GM18508 (cell line): ENCODE results near the gene SLCO2A1.

Experiments
- ATAC-seq: cut with Tn5 transposase; IDR thresholded peaks from one replicate; pipeline ENCODE4 v1.9.1; 2021; ENCODE audit warnings: moderate number of reproducible peaks; ENCODE audit not compliant: insufficient read depth, unreplicated experiment

The SLCO2A1 gene

DNA sequence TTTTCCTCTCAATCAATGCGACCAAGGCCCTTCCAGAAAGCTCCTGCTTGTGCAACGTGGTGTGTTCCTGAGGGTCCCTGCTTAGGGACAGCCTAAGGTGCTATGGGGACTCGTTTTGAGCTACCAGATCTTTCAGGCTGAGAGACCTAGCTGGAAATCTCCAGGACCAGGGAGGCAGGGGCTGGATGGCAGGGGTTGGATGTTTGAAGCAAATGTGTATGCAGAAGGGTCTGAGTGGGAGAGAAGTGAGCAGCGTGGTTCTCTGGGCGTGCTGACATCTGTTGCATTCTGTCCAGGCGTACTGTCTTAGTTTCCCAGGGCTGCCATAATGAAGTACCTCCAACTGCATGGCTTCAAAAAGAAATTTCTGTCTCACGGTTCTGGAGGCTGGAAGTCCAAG lies 31.7 kb upstream of the SLCO2A1 start:
- no peak for ATAC-seq

DNA sequence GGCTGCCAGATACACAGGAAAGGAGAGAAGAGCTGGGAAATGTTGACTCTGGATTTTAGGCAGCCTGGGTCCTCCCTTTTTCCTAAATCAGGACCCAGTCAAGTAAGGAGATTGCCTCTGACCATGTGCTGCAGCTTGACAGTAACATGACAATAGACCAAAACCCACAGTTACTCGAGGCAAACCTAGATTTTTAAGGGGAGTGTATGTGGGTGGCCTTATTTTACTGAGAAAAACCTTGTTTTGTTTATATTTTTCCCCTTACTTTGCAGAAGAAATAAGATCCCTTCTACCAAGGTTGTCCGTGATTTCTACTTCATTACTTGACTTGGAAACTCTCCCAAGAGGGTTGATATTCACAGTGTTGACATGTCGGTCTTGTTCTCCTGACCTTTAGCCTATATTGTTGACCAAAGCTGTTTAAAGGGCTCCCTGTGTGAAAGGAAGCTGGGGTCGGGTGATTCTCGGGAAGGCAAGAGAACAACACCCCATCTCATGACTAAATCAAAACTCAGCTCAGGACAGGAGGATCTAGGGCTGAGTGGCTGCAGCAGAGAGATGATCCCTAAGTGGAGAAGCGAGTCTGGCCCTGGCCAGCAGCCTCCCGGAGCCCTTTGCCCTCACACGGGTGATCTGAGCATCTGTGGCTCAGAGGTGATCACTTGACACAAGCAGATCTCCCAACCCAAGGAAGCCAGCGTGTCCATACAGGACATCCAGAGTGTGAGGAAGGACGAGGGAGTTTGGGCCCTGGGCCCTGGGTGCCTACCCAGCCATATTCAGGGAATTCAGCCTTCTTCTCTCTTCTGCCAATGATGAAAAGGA lies 31.0 kb upstream of the SLCO2A1 start:
- no peak for ATAC-seq

GRCh38 chr3:134059671-134060560 lies 30.2 kb upstream of the SLCO2A1 start:
- ATAC-seq = no peak

DNA sequence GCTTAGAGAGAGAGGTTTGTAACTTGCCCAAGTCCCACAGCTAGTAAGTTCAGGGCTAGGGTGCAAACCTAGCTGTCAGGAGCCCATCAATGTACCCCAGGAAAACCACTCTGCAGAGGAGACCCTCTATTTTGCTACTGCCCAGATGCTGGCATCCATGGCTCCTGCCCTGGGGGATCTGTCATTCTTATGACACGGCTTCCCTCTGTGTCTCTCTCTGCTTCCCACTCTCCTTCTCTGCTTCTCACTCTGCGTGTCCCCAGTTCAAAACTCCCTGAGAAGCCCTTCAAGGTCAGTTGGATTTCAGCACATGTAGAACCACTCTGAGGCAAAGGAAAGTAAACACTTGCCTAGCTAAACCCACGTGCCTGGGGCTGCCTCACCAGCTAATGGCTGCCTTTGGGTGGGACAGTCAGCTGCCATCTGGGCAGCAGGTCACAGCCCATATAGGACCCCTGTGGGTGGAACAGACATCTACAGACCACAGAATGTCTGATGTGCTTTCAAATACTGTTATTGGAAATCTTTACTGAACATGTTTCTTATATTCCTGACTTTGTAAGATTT lies 29.4 kb upstream of the SLCO2A1 start:
- ATAC-seq = no peak

DNA sequence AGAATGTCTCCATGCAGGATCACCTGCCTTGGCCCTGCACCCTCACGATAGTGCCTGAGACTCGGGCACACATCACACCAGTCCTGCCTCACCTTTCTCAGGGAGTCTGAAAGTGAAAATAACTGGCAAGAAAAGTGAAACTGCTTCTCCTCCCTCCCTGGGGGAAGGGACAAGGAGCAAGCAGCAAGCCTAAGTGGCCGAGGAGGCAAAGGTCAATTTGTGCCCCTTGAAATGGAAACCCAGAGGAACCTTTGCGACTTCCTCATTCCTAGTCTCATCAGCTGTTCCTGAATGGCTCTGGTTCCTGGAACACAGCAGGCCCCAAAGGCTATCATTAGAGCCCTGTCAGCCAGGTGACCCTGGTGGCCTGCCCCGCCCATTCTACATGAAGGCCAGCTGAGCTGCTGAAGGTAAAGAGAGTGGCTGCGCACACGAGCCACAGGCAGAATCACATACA lies 28.0 kb upstream of the SLCO2A1 start:
- no peak for ATAC-seq

DNA sequence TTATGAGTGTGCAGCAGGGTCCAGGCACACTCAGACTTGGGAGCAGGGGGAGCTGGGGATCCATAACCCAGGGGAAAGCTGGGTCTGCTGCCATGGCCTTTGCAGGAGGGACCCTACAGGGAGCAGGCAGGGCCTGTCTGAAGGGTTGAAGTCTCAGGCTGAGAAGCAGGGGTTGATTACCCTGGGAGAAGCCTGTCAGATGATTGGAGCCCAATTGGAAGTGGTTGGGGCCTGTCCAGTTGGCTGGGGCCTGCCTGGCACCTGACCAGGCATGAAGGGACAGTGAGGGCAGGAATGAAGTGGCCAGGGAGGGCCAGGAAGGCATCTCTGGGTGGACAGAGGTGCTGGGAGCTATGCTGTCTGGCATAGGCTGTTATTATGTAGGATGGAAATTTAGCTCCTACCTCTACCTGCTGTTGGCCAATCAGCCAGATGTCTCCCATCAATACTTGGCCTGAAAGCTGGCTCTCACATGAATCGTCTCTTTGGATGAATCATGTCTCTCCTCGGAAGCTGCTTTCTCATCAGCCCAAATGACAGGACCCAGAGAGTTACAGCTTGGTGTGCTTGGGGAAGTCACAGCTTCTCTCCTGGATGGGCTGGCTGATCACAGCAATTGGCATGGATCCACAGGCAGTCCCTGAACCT lies 27.4 kb upstream of the SLCO2A1 start:
- ATAC-seq = no peak

DNA sequence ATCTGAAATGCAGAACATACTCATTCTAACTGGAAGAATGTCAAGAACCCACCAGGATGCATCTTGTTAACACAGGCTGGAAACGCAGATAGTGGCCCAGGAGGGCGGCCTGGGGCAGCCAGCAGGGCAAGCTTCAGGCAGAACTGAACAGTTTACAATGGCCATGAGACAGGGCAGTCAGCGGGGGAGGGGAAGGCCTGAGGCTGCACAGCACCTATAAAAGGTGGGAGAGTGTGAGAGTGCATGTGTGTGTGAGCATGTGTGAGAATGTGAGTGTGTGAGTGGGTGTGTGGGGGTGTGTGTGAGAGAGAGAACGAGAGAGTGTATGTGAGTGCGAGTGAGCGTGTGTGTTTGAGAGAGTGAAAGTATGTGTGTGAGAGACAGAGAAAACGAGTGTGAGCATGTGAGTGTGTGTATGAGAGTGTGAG lies 26.8 kb upstream of the SLCO2A1 start:
- no peak for ATAC-seq

DNA sequence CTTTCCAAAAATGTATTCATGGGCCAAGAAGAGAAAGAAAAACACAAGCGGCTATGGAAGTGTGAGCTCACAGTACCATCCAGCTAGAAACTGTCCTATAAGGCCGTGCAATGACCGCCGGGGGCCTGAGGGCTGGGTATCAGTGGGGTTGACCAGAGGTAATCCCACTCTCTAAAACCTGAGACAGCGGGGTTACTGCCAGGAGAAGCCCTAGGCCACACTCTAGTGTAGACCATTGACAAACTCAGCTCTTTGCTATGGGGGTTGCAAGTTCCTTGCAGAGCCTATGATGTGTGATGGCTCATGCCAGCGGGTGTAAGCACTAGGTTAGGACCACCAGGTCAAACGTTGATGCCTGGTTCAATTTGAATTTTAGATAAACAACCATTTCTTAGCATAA lies 25.9 kb upstream of the SLCO2A1 start:
- no peak for ATAC-seq

GRCh38 chr3:134054881-134055280 lies 25.2 kb upstream of the SLCO2A1 start:
- no peak for ATAC-seq

- no peak for ATAC-seq
These were observed 24.5 kb upstream of the SLCO2A1 start for GRCh38 chr3:134054231-134054630.

DNA sequence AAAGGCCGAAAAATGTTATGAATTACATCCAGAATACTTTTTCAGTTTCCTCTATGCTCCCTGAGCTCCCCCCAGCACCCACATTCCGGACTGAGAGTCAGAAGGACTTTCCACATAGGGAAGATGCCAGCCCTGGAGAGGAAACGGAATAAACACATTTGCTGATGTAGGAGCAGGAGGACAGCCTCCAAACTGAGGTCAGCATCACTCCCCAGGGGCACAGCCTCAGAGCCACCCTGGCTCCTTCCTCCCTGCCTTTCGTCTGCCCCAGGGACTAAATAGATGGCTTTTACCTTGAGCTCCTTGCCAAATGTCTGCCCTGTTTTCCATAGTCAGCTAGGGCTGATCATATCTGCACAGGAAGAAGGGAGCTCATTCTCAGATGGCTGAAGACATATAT lies 22.6 kb upstream of the SLCO2A1 start:
- ATAC-seq = no peak

DNA sequence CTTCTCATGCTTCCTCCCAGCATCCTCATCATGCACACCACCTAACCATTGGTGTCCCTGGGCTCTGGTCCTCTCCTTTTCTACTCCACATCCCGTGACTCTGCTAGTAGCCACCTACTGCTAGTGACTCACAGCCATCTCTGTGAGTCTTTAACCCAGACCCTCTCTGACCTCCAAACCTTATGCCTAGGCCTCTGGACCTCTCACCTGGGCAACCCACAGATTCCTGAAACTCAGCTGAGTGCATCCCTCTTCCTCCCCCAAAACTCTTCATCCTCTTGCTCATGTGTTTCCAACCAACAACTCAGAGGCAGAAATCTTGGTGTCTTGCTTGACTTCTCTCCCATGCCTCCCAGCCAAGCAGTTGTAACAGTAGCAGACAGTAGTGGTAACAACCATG lies 20.0 kb upstream of the SLCO2A1 start:
- no peak for ATAC-seq

DNA sequence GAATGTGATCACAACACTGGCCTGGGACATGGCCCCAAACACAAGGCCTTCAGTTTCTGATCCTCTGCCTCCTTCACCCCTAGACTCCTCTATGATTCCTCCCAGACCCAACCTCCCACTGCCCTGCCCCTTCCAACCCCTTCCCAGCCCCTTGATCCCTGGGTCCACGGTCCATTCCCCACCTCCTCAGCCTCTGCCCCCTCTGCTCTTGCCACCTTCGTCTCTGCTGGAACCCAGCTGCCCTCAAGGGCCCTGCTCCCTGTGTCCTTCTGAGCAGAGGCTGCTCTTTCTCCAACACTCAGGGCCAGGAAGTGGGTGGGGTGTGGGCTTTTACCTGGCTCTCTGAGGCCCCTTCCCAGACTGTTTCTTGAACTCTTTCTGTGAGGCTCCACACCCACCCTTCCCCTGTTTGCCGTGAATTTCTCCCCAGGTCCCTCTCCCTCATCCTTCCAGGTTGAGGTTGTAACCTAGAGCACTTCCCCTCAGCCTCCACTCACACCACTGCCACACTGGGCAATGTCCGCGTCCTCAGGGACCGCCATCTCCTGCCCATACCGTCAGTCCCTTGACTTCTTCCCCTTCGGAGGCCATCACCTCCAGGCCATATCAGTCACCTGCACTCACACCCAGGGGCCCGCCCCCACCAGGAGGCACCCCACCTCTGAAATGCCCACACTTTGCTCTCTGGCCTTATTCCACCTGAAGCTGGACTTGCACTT lies 18.7 kb upstream of the SLCO2A1 start:
- ATAC-seq = no peak

- no peak for ATAC-seq
These were observed 14.7 kb upstream of the SLCO2A1 start for GRCh38 chr3:134044459-134044858.

DNA sequence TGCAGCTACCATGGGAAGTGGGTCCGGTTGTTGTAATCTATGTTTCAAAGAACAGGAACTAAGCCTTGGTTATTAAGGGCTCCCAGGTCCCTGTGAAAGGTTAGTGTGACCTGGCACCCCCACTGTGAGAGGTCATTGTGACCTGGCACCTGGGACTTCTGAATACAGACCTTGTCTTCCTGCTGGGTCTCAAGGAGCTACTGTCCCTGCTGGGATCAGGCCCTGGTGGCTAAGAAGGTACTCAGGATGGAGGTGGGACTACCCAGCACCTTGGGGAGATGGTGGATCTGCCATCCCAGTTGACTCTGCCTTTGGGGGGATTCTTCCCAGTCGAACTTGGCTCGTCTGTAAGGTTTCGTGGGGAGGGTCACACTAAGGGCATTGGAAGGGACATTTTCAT lies 10.3 kb upstream of the SLCO2A1 start:
- ATAC-seq = no peak

DNA sequence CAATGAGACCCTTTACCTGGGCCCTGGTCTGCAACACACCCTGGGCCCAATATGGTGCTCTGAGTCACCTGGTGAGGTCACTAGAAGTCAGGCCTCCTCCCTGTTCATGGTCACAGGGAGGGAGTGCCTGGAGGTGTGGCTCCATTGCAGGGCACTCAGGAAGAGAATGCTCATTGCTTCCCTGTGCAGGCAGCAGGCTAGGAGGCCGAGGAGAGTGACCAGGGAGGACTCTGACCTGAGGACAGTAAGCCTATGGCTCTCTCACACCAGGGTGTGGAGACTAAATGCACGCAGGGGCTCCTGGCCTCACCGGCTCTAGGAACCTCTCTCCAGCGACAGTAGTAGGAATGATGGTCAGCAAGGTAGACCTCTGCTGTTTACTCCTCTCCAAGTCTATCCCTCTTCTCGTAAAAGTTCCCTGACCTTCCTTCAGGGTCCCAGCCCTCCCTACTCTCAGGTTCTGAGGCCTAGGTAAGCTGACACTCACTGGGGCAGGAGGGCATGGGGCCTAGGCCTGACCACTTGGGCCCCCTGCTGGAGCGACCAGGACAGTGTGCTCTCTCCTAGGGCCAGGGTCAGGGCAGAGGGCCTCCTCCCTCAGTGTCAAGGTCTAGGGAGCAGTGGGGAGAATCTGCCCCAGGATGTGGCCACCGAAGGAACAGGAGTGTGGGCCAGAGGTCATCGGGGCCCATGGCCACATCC lies 9.6 kb upstream of the SLCO2A1 start:
- no peak for ATAC-seq

DNA sequence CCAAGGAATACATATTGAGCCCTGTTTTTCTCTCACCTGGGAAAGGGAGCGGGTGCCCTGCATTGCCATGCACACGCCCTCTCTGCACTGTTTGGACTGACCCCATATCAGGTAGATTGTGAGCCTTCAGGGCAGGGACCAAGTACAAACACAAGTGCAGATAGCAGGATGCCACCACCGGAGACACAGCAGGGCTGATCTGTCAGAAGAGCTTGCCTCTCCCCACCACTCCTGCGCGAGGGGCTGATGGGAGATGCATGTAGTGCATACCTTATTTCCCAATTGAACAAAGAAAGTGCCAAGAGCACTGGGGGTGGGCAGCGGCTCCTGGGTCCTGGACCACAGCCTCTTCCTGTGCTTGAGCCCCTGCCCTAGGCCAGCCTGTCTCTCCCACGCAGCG lies 9.0 kb upstream of the SLCO2A1 start:
- ATAC-seq = no peak

DNA sequence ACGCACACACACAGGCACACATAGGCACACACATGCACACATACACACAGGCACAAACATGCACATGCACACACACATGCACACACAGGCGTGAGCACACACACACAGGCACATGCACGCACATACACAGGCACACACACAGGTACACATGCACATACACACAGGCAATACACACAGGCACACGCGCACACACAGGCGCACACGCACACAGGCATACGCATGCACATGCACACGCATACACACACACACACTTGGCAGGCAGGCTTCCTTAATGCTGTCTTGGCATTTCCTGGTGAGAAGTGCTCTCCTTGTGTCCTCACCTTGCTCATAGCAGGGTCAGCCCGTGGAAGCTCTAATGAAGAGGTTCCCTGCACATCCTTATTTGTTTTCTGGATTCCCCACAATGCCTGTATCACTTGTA lies 8.4 kb upstream of the SLCO2A1 start:
- ATAC-seq = no peak

DNA sequence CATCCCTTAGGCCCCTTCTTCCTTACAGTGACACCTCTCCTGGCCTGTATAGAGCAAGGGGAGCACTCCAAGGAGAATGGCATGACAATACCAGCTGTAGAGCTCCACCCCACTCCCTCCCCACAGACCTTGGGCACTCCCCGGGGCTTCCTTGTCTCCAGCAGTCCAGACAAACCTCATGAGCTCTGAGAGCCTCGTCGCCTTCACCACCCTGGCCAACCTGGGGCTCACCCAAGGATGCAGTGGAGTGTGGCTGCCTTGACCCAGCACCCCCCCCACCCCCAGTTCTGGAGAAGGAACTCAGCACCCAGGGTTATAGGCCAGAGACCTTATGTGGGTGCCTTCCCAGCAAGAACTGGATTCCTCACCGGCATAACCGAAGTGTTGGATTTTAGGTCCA lies 7.4 kb upstream of the SLCO2A1 start:
- ATAC-seq = no peak
